HCT116 (cell line): ENCODE results near the gene MYO7B.

Experiments used
- CBX3 ChIP-seq: IDR thresholded peaks from 2 replicates; pipeline ENCODE4 v1.6.1; 2012; ENCODE audit warnings: low read depth
- CEBPB ChIP-seq: IDR thresholded peaks from 2 replicates; pipeline ENCODE4 v1.6.1; 2012; ENCODE audit warnings: low read depth
- CTCF ChIP-seq, 3 experiments: fragments of 200-600 bp in 1 of 3; sonication (generic) in 1 of 3; IDR thresholded peaks in 2 of 3; conservative IDR thresholded peaks in 1 of 3; 2 replicates each; pipeline ENCODE4 v1.5.1; 2012 to 2017; ENCODE audit warnings: low read depth in 2 of 3, low read length in 2 of 3, antibody characterized with exemption in 1 of 3, borderline replicate concordance in 1 of 3, control low read depth in 1 of 3, mild to moderate bottlenecking in 1 of 3, mixed read lengths in 1 of 3, mixed run types in 1 of 3, moderate library complexity in 1 of 3; ENCODE audit not compliant: insufficient read depth in 1 of 3
- EZH2 ChIP-seq: fragments of 200-600 bp; sonication (generic); IDR thresholded peaks from 2 replicates; pipeline ENCODE4 v1.6.1; 2017; ENCODE audit warnings: antibody characterized with exemption, mixed run types
- EZH2phosphoT487 ChIP-seq: fragments of 200-600 bp; IDR thresholded peaks from 2 replicates; pipeline ENCODE4 v1.6.1; 2018; ENCODE audit warnings: antibody characterized with exemption, borderline replicate concordance
- FOSL1 ChIP-seq: IDR thresholded peaks from 2 replicates; pipeline ENCODE4 v1.6.1; 2012; ENCODE audit warnings: low read depth
- MAX ChIP-seq: IDR thresholded peaks from 2 replicates; pipeline ENCODE4 v1.6.1; 2012
- POLR2A ChIP-seq: IDR thresholded peaks from 2 replicates; pipeline ENCODE4 v1.7.0; 2011; ENCODE audit warnings: borderline replicate concordance; ENCODE audit not compliant: insufficient read depth, insufficient read length; ENCODE audit errors: extremely low read depth
- POLR2AphosphoS5 ChIP-seq: IDR thresholded peaks from 2 replicates; pipeline ENCODE4 v1.6.1; 2011; ENCODE audit warnings: mild to moderate bottlenecking, low read depth, low read length, moderate library complexity
- RAD21 ChIP-seq: IDR thresholded peaks from 2 replicates; pipeline ENCODE4 v1.6.1; 2012; ENCODE audit warnings: low read depth, mild to moderate bottlenecking
- REST ChIP-seq: IDR thresholded peaks from 2 replicates; pipeline ENCODE4 v1.6.1; 2012; ENCODE audit warnings: low read depth
- SRF ChIP-seq: IDR thresholded peaks from 2 replicates; pipeline ENCODE4 v1.6.1; 2012; ENCODE audit warnings: low read depth
- TCF7L2 ChIP-seq: IDR thresholded peaks from 2 replicates; pipeline ENCODE4 v1.7.0; 2011; ENCODE audit warnings: borderline replicate concordance, inconsistent platforms; ENCODE audit not compliant: insufficient read depth, insufficient read length; ENCODE audit errors: extremely low read depth
- YY1 ChIP-seq: IDR thresholded peaks from 2 replicates; pipeline ENCODE4 v1.6.1; 2011; ENCODE audit warnings: low read length, low read depth, moderate library complexity, mild to moderate bottlenecking; ENCODE audit not compliant: insufficient replicate concordance; ENCODE audit errors: extremely low read depth

GRCh38 chr2:127606625-127607398 lies 71.3 kb downstream of the MYO7B start:
- TF ChIP-seq POLR2A, result no peak
- no peak for TF ChIP-seq POLR2AphosphoS5
- TF ChIP-seq EZH2, result no peak
- TF ChIP-seq MAX, result no peak
- no peak for TF ChIP-seq CTCF (IDR thresholded peaks at IDR 0.05 in 2 of 3, conservative IDR thresholded peaks at IDR 0.05 in 1 of 3; ENCODE audit: borderline replicate concordance in 1 of 3, insufficient read depth in 1 of 3, low read depth in 2 of 3, low read length in 2 of 3)
- no peak for TF ChIP-seq EZH2phosphoT487
- no peak for TF ChIP-seq RAD21
- no peak for TF ChIP-seq CEBPB
- no peak for TF ChIP-seq CBX3
- TF ChIP-seq FOSL1, result no peak
- TF ChIP-seq REST, result no peak
- TF ChIP-seq YY1, result no peak
- TF ChIP-seq TCF7L2, result no peak
- TF ChIP-seq SRF, result no peak
